ENCODE results near the gene NRBF2.

Gene NRBF2

GRCh38 chr10:63123727-63124362, 9.3 kb upstream of the NRBF2 start:
- DNase-seq (ENCODE audit: insufficient read length, low spot score): no peak
- no peak for FAIRE-seq
- TF ChIP-seq CTCF (IDR thresholded peaks at IDR 0.05; ENCODE audit: insufficient read depth, missing control alignments): no peak

GRCh38 chr10:63125459-63125858, 7.7 kb upstream of the NRBF2 start:
- no peak for DNase-seq (ENCODE audit: insufficient read length, low spot score)
- no peak for TF ChIP-seq CTCF (IDR thresholded peaks at IDR 0.05; ENCODE audit: insufficient read depth, missing control alignments)
- no peak for FAIRE-seq

GRCh38 chr10:63128443-63128842, 4.7 kb upstream of the NRBF2 start:
- FAIRE-seq: no peak
- DNase-seq (ENCODE audit: insufficient read length, low spot score): no peak
- TF ChIP-seq CTCF (IDR thresholded peaks at IDR 0.05; ENCODE audit: insufficient read depth, missing control alignments): no peak

- DNase-seq (ENCODE audit: insufficient read length, low spot score): no peak
- no peak for FAIRE-seq
- TF ChIP-seq CTCF (IDR thresholded peaks at IDR 0.05; ENCODE audit: insufficient read depth, missing control alignments): no peak
Measured at GRCh38 chr10:63129888-63130287, 3.2 kb upstream of the NRBF2 start.

- no peak for DNase-seq (ENCODE audit: insufficient read length, low spot score)
- FAIRE-seq: no peak
- no peak for TF ChIP-seq CTCF (IDR thresholded peaks at IDR 0.05; ENCODE audit: insufficient read depth, missing control alignments)
Measured at GRCh38 chr10:63132651-63133055, 475 bp upstream of the NRBF2 start.

- TF ChIP-seq CTCF (IDR thresholded peaks at IDR 0.05; ENCODE audit: insufficient read depth, missing control alignments): no peak
- DNase-seq (ENCODE audit: insufficient read length, low spot score) (no peak), FAIRE-seq (no peak)
Measured at GRCh38 chr10:63133821-63134557, 861 bp downstream of the NRBF2 start.

- DNase-seq (ENCODE audit: insufficient read length, low spot score): no peak
- no peak for FAIRE-seq
- no peak for TF ChIP-seq CTCF (IDR thresholded peaks at IDR 0.05; ENCODE audit: insufficient read depth, missing control alignments)
Measured at GRCh38 chr10:63137306-63137705, 4.2 kb downstream of the NRBF2 start.
